Measurements from ENCODE around the gene ACVR1. TPM values are rescaled to one million over a fixed set of nuclear protein-coding genes. Genes with fewer than 3 reads are reported as not detected.

Gene ACVR1
- total RNA-seq, 2 donors from 2014 or later: 34.5 to 36.8 TPM

DNA sequence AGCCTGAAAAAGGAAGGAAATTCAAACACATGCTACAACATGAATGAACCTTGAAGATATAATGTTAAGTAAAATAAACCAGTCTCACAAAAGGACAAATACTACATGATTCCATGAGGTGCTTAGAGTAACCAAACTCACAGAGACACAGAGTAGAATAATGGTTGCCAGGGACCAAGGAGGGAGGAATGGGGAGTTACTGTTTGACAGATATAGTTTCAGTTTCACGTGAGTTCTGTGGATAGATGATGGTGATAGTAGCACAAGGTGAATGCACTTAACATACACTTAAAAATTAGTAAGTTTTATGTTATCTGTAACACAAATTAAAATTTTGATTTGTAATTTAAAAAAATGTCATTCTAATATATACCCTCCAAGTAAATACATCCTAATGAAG lies 140.6 kb downstream of the ACVR1 start:
- Histone ChIP-seq H3K27ac (no peak overlapping the region), H3K36me3 (peaks cover 42% of the 10 kb centered on the region), H3K4me1 (no peaks in the 10 kb centered on the region), H3K4me3 (no peak overlapping the region), H3K27me3 (no peaks in the 10 kb centered on the region), H3K9me3 (no peaks in the 10 kb centered on the region)
- no peak for DNase-seq (ENCODE audit: low spot score)
- TF ChIP-seq, protein P1, sequence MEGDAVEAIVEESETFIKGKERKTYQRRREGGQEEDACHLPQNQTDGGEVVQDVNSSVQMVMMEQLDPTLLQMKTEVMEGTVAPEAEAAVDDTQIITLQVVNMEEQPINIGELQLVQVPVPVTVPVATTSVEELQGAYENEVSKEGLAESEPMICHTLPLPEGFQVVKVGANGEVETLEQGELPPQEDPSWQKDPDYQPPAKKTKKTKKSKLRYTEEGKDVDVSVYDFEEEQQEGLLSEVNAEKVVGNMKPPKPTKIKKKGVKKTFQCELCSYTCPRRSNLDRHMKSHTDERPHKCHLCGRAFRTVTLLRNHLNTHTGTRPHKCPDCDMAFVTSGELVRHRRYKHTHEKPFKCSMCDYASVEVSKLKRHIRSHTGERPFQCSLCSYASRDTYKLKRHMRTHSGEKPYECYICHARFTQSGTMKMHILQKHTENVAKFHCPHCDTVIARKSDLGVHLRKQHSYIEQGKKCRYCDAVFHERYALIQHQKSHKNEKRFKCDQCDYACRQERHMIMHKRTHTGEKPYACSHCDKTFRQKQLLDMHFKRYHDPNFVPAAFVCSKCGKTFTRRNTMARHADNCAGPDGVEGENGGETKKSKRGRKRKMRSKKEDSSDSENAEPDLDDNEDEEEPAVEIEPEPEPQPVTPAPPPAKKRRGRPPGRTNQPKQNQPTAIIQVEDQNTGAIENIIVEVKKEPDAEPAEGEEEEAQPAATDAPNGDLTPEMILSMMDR (IDR thresholded peaks at IDR 0.05): no peak

DNA sequence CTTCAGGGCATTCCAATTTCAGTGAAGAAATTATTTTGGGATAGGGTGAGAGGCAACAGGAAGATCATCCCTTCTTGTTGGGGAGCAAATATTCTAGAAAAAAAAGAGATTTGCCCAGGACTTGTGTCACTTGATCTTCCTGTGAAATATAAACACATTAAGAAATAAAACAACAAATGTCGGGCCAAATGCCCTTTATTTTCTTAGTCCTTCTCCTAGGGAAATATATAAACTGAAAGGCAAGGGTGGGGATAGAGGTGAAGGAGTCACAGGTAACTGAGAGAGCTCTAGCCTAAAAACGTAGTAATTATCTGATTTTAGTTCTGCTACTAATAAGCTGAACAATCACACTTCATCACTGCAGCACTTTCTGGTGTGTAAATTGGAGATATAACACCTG lies 142.9 kb downstream of the ACVR1 start:
- H3K27ac ChIP-seq: no peak overlapping the region
- no peak for DNase-seq (ENCODE audit: low spot score)
- no peaks in the 10 kb centered on the region for H3K27me3 ChIP-seq
- H3K4me3 ChIP-seq: no peak overlapping the region
- H3K9me3 ChIP-seq: peaks cover 0 to 7% of the 10 kb centered on the region in 2 donors
- H3K36me3 ChIP-seq: peaks cover 46% of the 10 kb centered on the region
- TF ChIP-seq, protein P1 (IDR thresholded peaks at IDR 0.05): no peak
- no peaks in the 10 kb centered on the region for H3K4me1 ChIP-seq

GRCh38 chr2:157732596-157732995 lies 143.5 kb downstream of the ACVR1 start:
- Histone ChIP-seq H3K27ac (no peak overlapping the region), H3K27me3 (no peaks in the 10 kb centered on the region), H3K9me3 (peaks cover 0 to 7% of the 10 kb centered on the region in 2 donors), H3K4me1 (no peaks in the 10 kb centered on the region), H3K4me3 (no peak overlapping the region), H3K36me3 (peaks cover 39% of the 10 kb centered on the region)
- TF ChIP-seq, protein P1 (IDR thresholded peaks at IDR 0.05): no peak
- DNase-seq (ENCODE audit: low spot score): no peak

DNA sequence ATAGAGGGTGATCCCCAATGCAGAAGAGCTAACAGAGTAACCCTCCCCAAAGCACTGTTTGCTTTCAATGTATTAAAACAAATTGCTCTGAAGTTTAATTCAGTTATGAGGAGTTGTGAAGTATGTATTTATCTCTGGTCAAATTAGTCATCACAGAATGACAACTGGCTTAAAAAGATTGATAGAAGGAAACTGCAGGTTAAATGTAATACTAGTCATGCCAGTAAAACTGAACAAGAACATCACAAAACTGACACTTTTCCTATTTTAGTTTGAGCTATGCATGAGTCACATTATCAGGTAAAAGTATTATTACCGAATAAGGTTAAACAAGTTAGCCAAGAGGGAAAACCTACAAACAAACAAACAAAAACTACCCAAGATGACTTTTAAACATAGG lies 148.4 kb downstream of the ACVR1 start:
- Histone ChIP-seq H3K36me3 (peaks cover 6% of the 10 kb centered on the region), H3K4me3 (no peak overlapping the region), H3K27ac (no peak overlapping the region), H3K27me3 (no peaks in the 10 kb centered on the region), H3K9me3 (peaks cover 0 to 22% of the 10 kb centered on the region in 2 donors), H3K4me1 (no peaks in the 10 kb centered on the region)
- TF ChIP-seq, protein P1 (IDR thresholded peaks at IDR 0.05): no peak
- no peak for DNase-seq (ENCODE audit: low spot score)

GRCh38 chr2:157726946-157727345 lies 149.2 kb downstream of the ACVR1 start:
- H3K36me3 ChIP-seq: peaks cover 6% of the 10 kb centered on the region
- TF ChIP-seq, protein P1 (IDR thresholded peaks at IDR 0.05): no peak
- H3K27ac ChIP-seq: no peak overlapping the region
- DNase-seq (ENCODE audit: low spot score): no peak
- no peak overlapping the region for H3K4me3 ChIP-seq
- H3K27me3 ChIP-seq: no peaks in the 10 kb centered on the region
- no peaks in the 10 kb centered on the region for H3K4me1 ChIP-seq
- peaks cover 0 to 29% of the 10 kb centered on the region in 2 donors for H3K9me3 ChIP-seq

DNA sequence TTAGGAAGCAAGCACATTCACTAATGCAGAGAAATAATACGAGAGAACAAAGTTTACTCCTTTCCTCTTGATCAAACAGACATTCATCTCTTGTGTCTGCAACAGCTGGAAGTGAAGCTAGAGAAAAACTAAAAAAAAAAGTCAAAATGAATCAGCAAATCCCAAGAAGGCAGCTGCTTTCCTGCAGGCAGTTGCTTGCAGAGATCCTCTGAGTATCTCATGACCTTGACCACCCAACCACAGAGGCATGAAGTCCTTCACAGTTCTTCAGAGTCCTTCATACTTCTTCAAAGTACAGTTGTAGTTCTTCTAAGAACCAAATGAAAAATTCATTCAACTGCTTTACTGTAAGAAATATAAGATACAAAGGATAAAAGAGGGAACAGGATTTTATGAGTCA lies 150.3 kb downstream of the ACVR1 start:
- Histone ChIP-seq H3K4me1 (no peaks in the 10 kb centered on the region), H3K36me3 (peaks cover 9% of the 10 kb centered on the region), H3K27me3 (no peaks in the 10 kb centered on the region), H3K27ac (no peak overlapping the region), H3K9me3 (peaks cover 0 to 40% of the 10 kb centered on the region in 2 donors), H3K4me3 (no peak overlapping the region)
- TF ChIP-seq, protein P1 (IDR thresholded peaks at IDR 0.05): no peak
- DNase-seq (ENCODE audit: low spot score): no peak
